ENCODE data around the gene GPER1.

GPER1 gene

DNA sequence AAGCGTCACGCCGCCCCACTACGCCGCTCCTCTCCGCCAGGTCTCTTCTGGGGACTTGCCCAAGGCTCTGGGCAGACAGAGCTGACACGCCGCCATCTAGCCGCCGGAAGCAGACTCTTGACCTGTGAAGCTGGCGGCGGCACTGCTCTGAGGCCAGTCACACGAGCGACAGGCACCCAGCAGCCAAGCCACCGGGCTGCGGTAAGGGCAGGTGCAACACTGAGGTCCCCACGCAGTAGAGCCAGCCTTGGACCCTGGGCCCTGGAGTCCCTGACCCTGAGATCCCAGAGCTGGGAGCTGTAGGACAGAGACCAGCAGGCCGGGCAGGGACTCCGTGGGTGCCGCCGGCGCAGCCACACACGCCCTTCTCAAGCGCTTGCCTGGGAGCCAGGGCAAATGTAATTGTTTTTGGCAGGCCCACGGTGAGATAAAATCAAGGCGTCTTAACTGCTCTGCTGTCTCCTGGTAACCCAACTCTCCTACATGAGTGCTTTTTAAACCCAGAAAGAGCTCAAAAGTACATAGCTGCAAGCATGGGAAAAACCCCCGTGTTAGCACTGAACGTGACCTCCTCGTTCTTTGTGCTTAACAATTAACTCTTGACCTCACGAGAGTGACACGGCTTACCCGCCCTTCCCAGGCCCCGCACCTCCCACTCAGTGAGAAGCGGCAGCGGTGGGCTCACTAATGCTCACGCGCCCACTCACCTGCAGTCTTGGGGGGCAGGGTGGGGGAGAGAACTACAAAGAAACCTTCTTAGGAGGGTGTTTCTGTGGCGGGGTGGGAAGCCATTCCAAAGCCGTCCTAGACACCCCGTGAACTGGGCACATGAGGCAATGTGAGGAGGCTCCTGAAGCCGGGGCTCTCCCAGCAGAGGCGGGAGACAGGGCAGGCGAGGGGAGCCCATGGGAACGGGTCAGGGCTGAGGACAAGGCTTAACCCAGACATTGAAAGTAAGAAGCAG, 8.5 kb downstream of the GPER1 start:
- POLR2A ChIA-PET: no interaction called here
- CTCF ChIA-PET: no interaction called here
- DNase-seq (ENCODE audit: extremely low spot score): no peak
- no peak for TF ChIP-seq L3MBTL2 (conservative IDR thresholded peaks at IDR 0.05)

DNA sequence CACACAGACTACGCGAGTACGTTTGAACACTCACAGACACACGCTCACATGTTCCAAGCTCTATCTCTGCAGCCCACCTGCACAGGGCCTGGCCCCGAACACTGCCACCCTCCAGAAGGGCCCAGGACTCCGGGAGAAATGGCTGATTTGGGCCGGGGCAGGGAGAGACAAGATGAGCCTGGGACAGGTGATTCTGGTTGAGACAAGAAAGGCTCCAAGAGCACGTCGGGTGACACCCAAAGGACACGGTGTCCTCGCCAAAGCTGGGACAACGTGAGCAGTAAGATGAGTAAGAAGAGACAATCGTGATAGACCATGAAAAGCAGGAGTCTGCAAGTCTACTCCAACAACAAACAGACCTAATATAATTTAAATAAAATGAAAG, 9.2 kb downstream of the GPER1 start:
- POLR2A ChIA-PET: no interaction called here

DNA sequence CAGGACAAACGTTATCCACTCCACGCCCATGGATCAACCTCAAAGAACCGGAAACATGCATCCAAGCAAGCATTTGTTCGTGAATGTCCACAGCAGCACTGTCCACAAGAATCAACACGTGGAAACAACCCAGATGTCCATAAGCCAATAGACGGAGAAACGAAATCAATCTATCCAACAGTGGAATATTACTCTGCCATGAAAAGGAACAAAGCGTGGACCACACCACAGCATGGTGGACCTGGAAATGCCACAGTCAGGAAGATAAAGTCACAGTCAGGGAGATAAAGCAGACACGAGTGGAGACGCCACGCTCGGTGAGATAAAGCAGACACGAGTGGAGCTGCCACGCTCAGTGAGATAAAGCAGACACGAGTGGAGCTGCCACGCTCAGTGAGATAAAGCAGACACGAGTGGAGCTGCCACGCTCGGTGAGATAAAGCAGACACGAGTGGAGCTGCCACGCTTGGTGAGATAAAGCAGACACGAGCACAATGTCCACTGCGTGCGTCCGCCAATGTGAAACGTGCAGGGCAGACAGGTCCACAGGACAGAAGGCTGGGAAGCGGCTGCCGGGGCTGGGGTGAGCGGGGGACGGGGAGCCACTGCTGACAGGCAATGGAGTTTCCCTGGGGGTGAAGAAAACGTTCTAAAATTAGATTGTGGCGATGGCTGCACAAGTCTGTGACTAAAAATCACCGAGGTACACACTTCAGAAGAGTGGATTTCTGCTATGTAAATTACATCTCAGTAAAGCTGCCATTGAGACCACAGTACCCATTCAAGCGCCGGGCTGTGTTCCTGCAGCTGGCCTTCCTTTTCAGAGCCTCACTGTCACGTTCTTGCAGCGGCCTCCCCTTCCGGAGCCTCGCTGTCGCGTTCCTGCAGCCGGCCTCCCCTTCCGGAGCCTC, 10.6 kb downstream of the GPER1 start:
- POLR2A ChIA-PET: no interaction called here
- CTCF ChIA-PET: no interaction called here
- TF ChIP-seq TARDBP (IDR thresholded peaks at IDR 0.05) (no peak), SUZ12 (IDR thresholded peaks at IDR 0.05) (no peak), SP1 (IDR thresholded peaks at IDR 0.05) (no peak), ZNF384 (IDR thresholded peaks at IDR 0.05) (no peak), FOXK2 (IDR thresholded peaks at IDR 0.05) (no peak), CTBP1 (IDR thresholded peaks at IDR 0.05; ENCODE audit: borderline replicate concordance) (no peak), HDGF (IDR thresholded peaks at IDR 0.05; ENCODE audit: borderline replicate concordance) (no peak), NFRKB (IDR thresholded peaks at IDR 0.05) (no peak), ARNT (IDR thresholded peaks at IDR 0.05) (no peak), FOXA1 (IDR thresholded peaks at IDR 0.05) (no peak), L3MBTL2 (conservative IDR thresholded peaks at IDR 0.05) (no peak)
- no peak for DNase-seq (ENCODE audit: extremely low spot score)

More for the DNA sequence above, 9.2 kb downstream of the GPER1 start:
- no peak for DNase-seq (ENCODE audit: extremely low spot score)
- no peak for TF ChIP-seq SUZ12 (IDR thresholded peaks at IDR 0.05)
- CTCF ChIA-PET: no interaction called here

DNA sequence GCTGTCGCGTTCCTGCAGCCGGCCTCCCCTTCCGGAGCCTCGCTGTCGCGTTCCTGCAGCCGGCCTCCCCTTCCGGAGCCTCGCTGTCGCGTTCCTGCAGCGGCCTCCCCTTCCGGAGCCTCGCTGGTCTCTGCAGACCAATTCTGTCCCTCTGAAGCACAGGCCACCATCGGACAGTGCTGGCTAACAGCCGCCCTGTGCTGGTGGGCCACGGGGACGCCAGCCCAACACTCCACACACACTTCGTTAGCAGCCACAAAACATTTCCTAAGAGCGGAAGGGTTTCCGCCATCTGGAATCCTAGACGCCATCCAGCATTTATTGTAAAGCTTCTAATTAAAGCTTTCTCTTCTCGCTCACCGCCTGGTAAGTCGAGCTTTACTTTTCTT, 11.2 kb downstream of the GPER1 start:
- ChIA-PET CTCF (no interaction called here), POLR2A (no interaction called here)
- no peak for TF ChIP-seq ARNT (IDR thresholded peaks at IDR 0.05)
- no peak for TF ChIP-seq LEF1 (IDR thresholded peaks at IDR 0.05; ENCODE audit: borderline replicate concordance)
- TF ChIP-seq, protein P1, sequence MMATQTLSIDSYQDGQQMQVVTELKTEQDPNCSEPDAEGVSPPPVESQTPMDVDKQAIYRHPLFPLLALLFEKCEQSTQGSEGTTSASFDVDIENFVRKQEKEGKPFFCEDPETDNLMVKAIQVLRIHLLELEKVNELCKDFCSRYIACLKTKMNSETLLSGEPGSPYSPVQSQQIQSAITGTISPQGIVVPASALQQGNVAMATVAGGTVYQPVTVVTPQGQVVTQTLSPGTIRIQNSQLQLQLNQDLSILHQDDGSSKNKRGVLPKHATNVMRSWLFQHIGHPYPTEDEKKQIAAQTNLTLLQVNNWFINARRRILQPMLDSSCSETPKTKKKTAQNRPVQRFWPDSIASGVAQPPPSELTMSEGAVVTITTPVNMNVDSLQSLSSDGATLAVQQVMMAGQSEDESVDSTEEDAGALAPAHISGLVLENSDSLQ (IDR thresholded peaks at IDR 0.05): no peak
- TF ChIP-seq ELF4 (IDR thresholded peaks at IDR 0.05): no peak
- no peak for TF ChIP-seq FOXA1 (IDR thresholded peaks at IDR 0.05)
- no peak for TF ChIP-seq FOXM1 (IDR thresholded peaks at IDR 0.05; ENCODE audit: borderline replicate concordance)
- TF ChIP-seq HDGF (IDR thresholded peaks at IDR 0.05; ENCODE audit: borderline replicate concordance): no peak
- TF ChIP-seq BHLHE40 (IDR thresholded peaks at IDR 0.05; ENCODE audit: borderline replicate concordance): no peak
- no peak for TF ChIP-seq CTBP1 (IDR thresholded peaks at IDR 0.05; ENCODE audit: borderline replicate concordance)
- TF ChIP-seq SP1 (IDR thresholded peaks at IDR 0.05): no peak
- TF ChIP-seq TARDBP (IDR thresholded peaks at IDR 0.05): no peak
- no peak for TF ChIP-seq ZNF384 (IDR thresholded peaks at IDR 0.05)
- TF ChIP-seq FOXK2 (IDR thresholded peaks at IDR 0.05): no peak
- no peak for DNase-seq (ENCODE audit: extremely low spot score)

DNA sequence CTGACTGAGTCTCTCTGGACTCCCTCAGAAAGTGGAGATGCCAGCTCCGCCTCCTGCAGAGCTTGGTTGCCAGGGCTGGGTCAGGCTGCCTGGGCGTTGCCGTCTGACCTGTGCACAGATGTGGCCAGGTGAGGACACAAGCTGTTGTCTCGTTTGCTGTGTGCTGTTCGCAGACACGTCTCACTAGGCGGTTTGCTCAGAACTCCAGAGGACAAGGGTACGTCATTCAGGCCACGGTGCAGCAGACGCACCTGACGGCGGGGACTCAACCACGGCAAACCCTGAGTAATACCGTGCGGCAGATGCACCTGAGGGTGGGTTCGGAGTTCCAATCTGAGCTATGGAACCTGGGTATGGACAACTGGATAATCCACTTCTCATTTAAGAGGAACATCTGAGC, 11.7 kb downstream of the GPER1 start:
- CTCF ChIA-PET: no interaction called here
- POLR2A ChIA-PET: no interaction called here
- TF ChIP-seq CTBP1 (IDR thresholded peaks at IDR 0.05; ENCODE audit: borderline replicate concordance): no peak
- TF ChIP-seq HDGF (IDR thresholded peaks at IDR 0.05; ENCODE audit: borderline replicate concordance): no peak
- TF ChIP-seq, protein P1 (IDR thresholded peaks at IDR 0.05): no peak
- TF ChIP-seq L3MBTL2 (conservative IDR thresholded peaks at IDR 0.05): no peak
- TF ChIP-seq SUZ12 (IDR thresholded peaks at IDR 0.05): no peak
- no peak for TF ChIP-seq FOXK2 (IDR thresholded peaks at IDR 0.05)
- no peak for TF ChIP-seq SP1 (IDR thresholded peaks at IDR 0.05)
- no peak for DNase-seq (ENCODE audit: extremely low spot score)

DNA sequence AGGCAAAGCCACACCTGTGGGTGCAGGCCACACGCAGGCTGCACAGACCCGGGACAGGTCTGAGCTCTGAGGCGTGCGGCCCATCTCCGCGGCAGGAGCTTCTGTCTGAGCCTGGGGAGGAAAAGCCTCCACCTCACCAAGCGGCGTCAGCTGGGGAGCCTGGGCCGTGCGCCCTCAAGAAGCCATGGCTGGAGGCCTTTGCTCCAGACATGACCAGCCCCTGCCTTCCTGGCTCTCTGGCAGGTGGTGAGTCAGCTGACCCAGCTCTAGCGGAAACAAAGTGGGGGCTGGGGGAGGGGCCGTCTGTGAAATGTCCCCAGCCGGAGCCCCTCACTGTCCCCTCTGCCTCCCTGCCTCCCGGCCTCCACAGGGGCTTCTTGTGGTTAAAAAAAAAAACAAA, 12.5 kb downstream of the GPER1 start:
- CTCF ChIA-PET: interaction anchor here (0.6 kb wide), 1 partner anchor 17 kb away, joined by 4 read pairs; no protein-coding TSS in a partner anchor
- POLR2A ChIA-PET: no interaction called here
- DNase-seq (ENCODE audit: extremely low spot score): no peak
- TF ChIP-seq L3MBTL2 (conservative IDR thresholded peaks at IDR 0.05) (no peak), FOXK2 (IDR thresholded peaks at IDR 0.05) (no peak), CTBP1 (IDR thresholded peaks at IDR 0.05; ENCODE audit: borderline replicate concordance) (no peak), FOXA1 (IDR thresholded peaks at IDR 0.05) (no peak), SP1 (IDR thresholded peaks at IDR 0.05) (no peak), HDGF (IDR thresholded peaks at IDR 0.05; ENCODE audit: borderline replicate concordance) (no peak)
- TF ChIP-seq, protein P1 (IDR thresholded peaks at IDR 0.05): no peak
